Right renal pelvis (tissue), 4 donors: ENCODE results near the gene CDC42EP3. TPM values are rescaled to one million over a fixed set of nuclear protein-coding genes. Genes with fewer than 3 reads are reported as not detected.

Source experiments
- DNase-seq, 4 donors: peaks; one replicate each; pipeline ENCODE4 v3.0.0-alpha.2; 2013; ENCODE audit warnings: low read depth in 4 of 4, low spot score in 3 of 4, missing footprints in 1 of 4
- polyA plus RNA-seq, 4 donors: library from polyadenylated mRNA; unstranded; fragments of 120-200 nt; gene quantifications; one replicate each; pipeline ENCODE4 v1.2.1, GENCODE V29; 2013; ENCODE audit not compliant: insufficient read length in 4 of 4

CDC42EP3 gene, protein sequence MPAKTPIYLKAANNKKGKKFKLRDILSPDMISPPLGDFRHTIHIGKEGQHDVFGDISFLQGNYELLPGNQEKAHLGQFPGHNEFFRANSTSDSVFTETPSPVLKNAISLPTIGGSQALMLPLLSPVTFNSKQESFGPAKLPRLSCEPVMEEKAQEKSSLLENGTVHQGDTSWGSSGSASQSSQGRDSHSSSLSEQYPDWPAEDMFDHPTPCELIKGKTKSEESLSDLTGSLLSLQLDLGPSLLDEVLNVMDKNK
- polyA plus RNA-seq = 10 to 100 TPM; 50.7 to 59.8 (median 58.6) TPM

DNA sequence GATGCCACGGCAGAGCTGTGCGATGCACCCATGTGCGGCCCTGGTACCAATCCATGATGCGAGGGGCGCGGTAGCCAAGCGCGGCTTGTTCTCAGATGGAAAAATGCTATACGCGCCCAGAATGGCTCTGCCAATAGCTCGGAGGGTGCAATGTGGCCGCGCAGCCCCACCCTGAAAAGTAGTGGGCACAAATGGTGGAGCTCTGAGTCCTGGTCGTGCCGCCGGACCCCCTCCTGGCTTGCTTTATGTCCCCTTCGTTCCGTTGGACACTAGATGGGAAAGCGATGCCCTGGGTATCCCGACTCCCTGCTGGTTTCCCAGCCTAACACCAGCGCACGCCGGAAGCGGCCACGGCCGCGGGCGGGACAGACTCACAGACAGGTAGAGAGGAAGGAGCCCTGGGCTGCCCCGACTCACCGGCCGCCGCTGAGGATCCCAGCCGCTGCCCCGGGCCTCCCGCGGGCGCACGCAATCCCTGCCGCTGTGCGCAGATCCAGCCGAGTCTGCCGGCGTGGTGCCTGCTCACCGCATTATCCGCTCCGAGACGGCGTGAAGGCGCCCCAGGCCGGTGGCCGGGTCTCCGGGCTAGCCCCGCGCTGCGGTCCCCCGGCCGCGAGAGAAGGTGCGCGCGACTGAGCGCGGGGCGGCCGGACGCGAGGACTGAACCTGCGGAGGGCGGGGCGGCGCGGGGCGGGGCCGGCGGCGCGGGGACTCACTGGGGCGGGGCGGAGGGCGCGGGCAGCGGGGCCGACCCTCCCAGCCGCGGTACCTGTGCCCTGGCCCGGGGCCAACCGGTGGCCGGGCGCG lies at the start of gene CDC42EP3:
TSS of gene CDC42EP3 (minus strand) at position 634 of the 807 bp plus-strand sequence. CDS start 25,055 bp downstream, outside the sequence.
- DNase-seq = peak in 2 of 4 donors; percentile 45 to 55

DNA sequence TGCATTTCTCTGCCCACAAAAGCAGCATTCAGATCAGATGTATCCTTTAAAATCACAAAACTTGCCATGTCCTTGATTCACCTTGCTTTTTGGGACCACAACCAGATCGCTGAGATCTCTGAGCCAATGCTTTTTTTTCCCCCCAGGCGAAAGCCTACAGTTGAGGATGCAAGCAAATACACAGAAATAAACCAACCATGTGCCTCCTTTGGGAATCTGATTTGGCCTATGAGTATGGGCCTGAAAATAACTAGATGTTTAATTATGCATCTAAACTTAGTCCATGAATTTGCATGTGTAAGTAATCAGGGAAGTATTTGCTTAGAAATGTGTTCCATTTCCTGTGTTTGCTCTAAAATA lies 49.7 kb upstream of the CDC42EP3 start:
- no peak for DNase-seq

DNA sequence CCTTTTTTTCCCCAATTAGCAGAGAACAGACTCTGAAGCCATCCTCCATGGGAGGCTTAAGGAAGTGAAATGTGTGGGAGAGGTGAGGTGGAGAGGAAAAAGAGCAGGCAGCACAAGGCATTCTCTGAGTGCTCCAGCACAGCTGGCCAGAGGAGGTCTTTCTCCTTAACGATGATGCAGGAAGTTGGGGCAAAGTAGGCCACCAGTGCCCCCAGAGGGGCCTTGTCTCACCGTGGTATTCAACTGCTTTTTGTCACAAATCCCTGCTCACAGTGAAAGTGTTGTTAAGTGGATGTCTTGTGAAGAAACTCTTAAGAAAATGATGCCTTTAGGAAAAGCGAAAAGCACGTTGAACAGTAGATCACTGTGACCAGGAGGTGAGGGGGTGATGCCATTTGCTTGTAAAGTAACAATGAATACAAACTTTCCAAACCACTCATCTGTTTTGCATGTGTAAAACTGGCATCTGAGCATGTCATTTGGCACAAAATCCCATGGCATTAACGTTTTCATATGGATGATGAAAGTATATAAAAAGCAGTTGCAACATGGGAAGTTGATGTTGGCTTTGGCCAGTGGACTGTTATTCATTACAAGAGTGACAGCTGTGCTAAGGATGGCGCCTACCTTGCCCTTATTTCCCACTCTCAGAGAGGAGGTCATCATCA lies 49.2 kb upstream of the CDC42EP3 start:
- DNase-seq = no peak

DNA sequence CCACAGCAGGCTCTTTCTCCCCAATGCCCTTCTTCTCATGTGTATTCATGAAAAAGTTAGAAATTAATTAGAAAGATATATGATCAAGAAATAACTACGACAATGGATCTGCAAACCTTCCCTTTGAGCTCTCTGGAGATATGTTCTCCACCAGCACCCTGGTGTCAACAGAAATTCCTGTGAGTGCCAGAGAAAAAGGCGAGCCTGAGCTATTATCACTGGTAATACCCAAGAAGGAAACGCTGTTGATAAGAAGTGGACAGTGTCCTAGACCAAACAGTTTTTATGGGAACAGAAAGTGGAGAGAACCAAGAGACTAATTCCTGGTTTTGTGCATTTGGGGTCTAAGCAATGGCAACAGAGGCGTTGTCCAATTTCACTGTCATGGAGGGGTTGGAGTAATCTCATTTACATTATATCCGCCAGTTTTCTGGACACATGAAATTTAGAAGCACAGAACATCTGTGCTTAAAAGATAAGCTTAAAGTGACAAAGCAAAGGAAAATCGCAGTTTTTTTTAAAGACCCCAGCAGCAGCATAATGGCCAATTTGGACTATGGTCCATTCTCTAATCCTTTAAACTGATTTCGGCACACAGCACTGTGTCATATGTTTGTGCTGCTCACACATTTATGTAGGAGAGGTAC lies 47.2 kb upstream of the CDC42EP3 start:
- no peak for DNase-seq

DNA sequence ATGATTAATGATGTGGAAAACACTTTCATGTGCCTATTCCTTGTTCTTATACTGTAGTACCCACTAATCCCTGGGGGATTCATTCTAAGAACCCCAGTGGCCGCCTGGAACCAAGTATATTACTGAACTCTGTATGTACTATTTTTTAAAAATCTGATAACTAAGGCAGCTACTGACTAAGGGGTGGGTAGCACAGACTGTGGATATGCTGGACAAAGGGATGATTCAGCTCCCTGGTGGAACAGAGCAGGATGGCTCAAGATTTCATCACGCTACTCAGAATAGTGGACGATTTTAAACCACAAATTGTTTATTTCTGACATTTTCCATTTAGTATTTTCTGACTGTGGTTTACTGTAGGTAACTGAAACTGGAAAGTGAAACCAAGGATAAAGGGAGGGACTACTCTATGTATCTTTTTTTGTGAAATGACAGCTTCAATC lies 41.8 kb upstream of the CDC42EP3 start:
- no peak for DNase-seq

DNA sequence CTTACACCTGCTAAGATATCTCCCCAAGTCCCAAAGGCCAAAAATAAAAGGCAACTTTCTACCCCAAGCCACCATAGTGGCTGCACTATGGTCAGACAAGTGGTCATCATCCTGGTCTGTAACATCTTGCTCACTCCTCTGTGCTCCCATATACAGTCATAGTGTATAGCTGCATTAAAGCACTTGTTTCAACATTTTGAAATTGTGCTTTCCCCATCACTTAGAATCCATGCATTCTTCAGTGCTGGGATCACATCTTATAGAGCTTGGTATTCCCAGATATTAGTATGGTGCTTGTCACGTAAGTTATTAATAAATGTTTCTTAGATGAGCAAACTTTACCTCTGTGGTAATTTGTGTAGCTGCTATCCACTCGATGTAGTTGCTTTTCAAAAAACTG lies 40.4 kb upstream of the CDC42EP3 start:
- DNase-seq = no peak

DNA sequence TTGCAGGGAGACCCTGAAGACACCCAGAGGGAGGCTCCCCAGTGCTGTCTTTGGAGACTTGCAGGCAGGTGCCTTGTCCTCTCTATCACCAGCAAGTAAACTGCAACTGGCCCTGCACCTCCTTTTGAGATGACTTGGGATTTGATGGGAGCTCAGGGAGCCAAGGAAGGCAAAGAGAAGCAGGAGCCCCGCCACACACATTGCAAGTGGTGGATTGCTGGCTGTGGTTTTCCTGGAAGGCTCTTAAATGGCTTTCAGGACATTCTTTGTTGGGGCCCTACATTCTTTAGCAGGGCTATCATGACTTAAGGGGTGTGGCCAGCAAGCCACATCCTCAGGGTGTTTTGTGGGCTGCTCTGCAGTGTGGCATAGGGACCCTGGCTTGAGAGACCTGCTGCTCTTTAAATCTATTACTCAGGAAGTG lies 39.9 kb upstream of the CDC42EP3 start:
- DNase-seq = no peak

DNA sequence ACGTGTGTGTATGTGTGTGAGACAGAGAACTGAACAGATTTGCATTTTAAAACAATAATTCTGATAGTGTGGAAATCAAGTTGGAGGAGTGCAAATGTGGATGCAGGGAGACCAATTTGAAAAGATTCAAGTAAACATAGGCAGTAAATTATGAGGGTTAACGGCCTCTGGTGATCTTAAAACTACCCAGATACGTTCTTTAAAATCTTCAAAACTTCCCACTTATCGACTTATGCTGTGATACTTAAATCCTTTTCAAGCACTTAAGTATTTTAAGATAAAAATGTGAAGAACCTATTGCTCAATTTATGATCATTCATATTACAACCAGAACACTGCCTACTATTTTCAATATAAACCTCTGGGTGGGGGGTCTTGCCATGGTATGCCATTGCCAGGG lies 37.7 kb upstream of the CDC42EP3 start:
- no peak for DNase-seq

DNA sequence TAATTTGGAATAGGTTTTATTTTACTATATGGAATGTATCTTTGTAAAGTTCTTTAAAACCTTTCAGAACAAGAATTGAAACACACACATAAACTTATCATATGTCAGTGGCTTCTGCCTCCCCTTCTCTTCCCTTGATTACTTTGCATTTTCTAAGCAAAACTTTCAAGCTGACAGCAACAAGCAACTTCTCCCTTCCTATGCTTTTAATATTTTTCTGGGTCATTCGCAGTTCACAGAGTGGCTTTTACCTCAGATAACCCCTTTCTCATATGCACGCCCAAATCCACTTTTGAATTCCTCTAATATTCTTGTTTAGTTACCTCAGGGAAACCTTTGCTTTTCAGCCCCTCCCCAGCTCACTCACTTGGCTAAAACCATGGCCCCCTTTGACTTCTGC lies 36.7 kb upstream of the CDC42EP3 start:
- no peak for DNase-seq

DNA sequence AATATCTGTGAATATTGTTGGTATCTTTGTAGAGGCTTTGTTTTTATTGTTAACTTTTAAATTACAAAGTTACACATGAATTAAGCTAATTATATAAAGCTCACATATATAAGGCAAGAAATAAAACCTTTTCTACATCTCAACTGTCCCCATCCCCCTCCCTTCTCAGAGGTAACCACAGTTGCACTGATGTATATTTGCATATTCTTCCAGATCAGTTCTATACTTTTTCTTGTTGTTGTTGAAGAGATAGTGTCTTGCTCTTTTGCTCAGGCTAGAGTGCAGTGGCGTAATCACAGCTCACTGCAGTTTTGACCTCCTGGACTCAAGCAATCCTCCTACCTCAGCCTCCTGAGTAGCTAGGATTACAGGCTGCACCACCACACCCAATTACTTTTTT lies 36.0 kb upstream of the CDC42EP3 start:
- no peak for DNase-seq

DNA sequence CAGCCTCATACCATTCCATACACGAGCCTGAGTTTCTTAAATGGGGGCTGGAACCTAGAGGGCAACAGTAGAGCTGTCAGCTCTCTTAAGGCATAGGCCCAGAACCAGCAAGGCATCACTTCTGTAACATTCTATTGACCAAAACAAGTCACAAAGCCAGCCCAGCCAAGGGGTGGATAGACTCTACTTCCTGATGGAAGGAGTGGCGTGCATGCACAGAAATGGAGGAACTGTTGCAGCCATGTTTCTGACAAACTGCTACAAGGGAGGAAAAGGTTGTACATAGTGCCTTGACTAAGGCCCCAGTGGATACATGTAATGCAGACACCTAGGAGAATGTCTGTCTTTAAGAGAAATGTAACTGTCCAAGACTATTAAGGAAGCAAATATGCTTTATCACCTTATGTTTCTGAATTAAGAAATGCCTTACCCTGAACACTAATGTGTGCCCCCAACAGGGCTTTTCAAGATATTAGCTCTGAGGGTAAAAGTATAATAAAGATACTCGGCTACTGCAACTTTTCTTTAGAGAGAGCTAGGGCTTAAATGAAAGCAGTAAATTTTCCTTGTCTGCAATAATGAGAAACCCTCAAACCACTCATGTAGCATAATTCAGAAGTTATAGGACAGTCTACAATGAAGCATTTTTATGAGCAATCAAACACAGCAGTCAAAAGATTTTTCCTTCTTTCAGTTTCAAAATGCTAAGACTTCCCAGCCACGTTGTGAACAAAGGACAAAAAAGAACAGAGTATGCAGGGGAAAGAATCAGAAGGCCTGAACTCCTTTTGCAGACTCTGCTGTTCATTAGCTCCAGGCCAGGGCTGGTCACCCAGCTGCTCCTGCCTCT lies 35.1 kb upstream of the CDC42EP3 start:
- no peak for DNase-seq

DNA sequence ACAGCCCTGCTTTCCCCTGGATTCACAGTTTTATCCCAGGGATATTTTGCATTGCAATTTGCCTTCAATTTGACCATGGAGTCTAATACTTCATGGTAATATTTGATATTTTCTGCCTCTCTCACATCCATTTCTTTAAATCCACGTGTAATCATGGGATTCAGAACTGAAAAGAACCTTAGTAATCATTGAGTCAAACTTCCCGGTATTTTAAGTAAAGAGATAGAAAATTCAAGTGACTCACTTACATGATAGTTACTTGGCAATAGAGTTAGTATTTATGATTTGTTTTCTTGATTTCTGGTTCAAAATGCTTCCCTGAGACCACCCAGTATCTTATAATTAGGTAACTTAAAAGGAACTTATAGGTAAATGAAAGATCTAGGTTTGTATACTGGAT lies 33.7 kb upstream of the CDC42EP3 start:
- no peak for DNase-seq

DNA sequence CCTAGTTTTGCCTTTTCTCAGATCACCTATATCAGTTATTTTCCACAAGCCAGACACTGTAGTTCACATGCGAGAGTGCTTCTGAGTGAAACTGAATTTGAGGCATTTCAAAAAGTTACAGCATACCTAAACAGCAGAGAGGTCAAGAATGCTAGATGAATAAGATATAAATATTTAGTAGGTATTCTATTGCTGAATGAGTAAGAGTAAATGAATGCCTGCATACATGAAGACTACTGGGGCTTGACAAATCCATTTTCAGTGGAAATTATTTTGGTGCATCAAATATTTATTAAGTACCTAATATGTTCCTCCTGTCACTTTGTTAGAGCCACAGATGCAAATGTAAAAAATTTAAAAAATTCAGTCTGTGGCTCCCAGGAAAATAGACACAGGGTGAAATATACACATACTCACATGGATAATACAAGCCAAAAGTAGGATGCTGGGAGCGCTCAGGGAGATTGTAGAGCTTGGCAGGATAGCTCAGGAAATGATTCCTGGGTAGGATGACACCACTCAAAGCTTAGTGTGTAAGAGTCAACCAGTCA lies 27.6 kb upstream of the CDC42EP3 start:
- no peak for DNase-seq

DNA sequence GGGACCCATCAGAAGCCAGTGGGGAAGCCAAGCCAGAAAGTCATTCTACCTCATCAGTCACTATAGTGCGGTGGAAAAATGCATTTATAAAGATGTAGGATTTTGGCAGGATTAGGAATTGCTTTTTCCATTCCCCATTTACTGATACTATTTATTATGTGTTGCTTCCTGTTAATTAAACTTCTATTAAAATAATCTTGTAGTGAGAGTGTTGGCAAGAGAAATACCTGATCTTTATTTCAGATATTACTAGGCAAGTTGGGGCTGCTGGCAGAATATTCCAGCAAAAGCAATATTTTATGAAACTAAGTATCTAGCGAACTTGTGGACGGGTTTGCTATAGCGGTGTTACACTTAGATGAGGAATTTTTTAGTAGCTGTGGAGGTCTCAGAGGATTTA lies 23.9 kb upstream of the CDC42EP3 start:
- no peak for DNase-seq

DNA sequence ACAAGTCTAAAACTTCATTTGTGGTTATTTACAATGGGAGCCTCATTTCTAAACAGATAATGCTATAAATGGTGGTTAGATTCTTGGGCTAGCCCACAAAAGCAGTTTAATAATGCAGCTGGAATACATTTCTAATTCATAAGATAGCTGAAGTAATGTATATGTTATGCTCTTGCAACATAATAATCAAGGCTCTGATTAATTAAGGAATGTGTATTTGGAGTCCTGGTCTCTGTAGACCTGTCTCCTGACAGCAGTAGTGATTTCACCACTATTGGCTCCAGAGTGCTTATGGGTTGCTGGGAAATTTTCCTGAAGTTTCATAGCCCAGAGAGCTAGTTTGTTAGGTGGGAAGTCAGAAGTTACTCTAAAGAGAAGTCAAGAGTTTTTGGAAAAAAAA lies 21.3 kb upstream of the CDC42EP3 start:
- no peak for DNase-seq

DNA sequence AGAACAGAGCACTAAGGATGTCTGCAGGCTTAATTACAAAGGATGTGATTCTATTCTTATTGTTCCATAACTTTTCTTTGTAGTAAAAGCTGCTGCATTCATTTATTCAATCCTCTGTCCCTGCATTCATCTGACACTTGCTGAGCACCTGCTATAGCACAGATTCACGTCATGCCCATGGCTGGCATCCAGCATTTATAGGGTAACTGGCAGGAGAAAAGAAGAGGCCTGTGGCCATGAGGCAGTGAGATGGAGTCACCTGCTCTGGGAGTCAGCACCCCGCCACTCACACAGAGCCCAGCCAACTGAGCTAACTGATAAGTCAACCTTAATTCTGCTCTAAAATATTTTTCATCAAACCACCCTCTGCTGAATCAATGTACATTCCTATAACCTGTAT lies 18.3 kb upstream of the CDC42EP3 start:
- no peak for DNase-seq

DNA sequence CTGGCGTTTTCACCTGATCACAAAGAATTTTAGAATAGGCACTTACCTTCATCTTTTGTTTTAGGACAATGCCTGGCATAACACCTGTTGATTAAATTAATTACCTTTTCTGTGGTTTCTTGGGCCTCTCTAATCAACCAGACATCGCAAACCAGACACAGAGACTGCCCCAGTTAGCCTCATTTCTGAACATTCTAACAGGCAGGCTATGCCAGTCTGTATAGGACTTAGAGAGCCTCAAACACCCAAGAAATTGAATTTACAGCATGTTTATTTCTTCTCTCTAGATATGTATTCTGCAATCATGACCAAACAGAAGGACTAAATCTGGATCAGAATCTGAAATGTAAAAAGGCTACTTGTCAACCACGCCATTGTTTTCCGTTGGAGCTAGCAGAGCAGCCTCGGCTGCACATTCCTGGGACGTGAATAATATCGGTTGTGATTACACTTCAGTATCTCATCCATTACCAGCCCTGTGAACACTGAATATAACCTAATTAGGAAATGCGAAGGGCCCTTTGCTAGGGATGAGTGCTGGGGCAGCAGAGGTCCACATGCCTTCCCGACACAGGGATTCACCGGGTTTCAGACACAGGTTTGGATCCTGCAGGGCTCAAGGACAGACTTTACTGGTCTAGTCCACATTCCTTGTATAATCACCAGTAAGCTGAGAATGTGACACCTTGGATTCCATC lies 17.5 kb upstream of the CDC42EP3 start:
- DNase-seq = no peak

DNA sequence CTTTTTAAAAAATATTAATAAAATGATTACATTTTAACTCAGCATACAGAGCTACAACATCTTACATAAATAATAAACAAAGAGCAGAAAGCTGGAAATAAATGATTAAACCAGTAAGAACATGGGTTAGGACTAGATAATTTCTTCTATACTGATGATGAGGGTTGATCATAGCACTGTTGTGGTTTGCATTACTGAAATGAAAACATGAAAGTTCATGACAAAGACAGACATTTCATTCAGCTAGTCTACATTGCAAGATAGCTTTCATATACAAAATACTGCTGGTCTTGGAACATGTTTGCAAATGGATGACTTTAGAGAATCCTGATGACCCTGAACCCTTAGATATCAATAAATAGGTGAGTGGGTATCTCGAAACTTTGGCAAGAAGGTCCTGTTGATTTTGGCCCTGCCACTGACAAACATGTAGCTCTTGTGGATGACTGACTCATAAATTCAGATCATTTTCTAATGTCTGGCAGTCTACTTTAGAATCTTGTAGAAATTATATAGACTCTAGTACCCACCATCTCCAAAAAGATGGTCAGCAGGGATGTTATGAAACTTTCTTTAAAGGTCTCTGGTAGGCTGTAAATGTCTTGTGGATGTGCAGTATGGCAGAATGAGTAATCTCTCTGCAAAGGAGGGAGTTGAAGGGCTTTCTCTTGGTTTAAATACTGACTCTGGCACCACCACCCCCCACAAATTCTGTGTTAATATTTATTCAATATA lies 15.5 kb upstream of the CDC42EP3 start:
- no peak for DNase-seq

DNA sequence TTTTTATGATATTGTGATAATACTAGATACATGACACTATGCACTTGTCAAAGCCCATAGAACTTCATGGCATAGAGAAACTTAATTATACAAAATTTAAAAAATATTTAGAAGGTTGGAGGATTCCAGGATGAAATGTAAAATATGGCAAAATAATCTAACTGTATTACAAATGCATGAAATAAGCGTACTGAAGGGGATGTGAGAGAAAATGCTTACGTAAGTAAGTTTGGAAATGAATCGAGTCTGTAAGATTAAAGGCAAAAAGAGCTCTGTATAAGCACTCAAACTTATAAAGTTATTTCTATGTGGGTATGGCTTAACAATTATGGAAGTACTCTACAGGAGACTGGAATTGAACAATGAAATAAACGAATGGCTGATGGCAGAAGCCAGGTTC lies 13.4 kb upstream of the CDC42EP3 start:
- no peak for DNase-seq
